H4 (cell line): ENCODE measurements around the gene ETV5. TPM values are rescaled to one million over a fixed set of nuclear protein-coding genes. Genes with fewer than 3 reads are reported as not detected.

ENCODE experiments used
- DNase-seq: peaks from one replicate; pipeline ENCODE4 v3.0.0-alpha.2; 2015; ENCODE audit warnings: low spot score
- total RNA-seq: library from RNA; depleted of rRNA; stranded (reverse); fragments of >200 nt; shearing (Covaris generic); gene quantifications from 2 replicates; pipeline ENCODE4 v1.2.3, GENCODE V29; 2014

ETV5 gene
- total RNA-seq, 1 experiment from 2014 or later: 73.9 TPM

DNA sequence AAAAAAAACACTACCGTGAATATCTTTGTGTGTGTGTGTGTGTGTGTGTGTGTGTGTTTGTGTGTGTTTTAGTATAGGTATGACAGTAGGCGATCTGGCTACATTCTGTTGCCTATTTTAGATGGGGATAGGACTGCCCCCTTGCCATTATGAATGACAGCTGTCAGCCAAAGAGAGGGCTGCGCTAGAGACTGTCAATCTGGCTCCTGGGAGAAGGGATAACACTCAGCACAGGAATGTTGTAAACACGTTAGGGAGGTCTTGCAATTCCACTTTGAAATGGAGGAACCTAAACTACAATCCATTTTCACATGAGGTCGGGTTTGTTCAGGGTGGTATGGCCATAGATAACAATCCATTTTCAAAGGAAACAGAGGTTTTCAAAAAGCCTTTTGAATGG, 14.1 kb upstream of the ETV5 start:
- no peak for DNase-seq

DNA sequence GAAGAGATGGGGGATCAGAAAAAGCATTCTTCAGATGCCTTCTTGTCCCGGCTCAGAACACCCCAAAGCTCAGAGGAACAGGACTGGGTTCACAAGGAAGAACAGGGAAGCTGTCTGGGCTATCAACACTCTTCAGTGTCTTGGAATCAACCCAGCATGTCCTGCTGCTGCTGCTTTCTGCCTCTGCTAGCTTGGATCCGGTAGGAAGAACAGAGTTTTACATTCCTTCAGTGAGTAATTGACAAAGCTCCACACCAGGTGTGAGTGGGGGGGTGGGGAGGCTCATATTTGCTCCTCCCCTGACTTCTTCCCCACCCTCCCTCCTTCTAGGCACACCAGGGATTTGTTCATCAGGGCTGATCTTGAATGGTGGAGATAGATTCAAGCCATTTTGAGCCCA, 13.1 kb upstream of the ETV5 start:
- no peak for DNase-seq

DNA sequence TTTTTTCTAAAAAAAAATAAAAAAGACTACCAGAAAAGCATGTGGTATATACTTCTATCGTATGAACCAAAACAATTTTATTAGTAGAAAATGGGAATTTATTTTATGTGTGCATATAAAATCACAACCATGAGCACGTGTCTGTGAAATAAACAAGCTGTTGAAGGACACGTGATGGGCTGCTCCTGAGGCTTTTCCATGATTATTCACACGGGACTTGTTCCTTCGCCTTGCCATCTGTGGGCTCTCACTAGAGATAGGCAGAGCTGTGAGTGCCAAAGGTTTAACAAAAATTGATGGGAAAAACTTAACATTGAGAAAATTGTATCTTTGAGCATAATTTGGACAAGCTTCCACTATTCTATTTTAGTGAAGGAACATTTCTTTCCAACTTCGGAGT, 12.4 kb upstream of the ETV5 start:
- no peak for DNase-seq

DNA sequence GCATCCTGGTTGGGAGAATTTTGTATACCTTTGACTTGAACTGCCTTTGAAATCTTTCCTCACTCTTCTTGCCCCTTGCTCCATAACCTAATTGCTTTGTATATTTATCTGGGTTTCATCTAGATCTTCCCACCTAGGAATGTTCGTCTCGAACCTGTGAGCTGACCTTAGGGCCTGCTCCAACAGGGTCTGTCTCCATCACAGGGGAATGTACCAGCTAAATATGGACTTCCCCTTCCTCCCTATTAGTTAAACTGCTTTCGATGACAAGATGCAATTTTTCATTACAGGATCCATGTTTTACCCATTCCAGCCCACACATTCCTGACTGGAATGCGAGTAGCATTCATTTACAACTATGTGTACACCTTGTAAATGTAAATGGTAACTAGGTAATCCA, 10.6 kb upstream of the ETV5 start:
- DNase-seq: no peak

DNA sequence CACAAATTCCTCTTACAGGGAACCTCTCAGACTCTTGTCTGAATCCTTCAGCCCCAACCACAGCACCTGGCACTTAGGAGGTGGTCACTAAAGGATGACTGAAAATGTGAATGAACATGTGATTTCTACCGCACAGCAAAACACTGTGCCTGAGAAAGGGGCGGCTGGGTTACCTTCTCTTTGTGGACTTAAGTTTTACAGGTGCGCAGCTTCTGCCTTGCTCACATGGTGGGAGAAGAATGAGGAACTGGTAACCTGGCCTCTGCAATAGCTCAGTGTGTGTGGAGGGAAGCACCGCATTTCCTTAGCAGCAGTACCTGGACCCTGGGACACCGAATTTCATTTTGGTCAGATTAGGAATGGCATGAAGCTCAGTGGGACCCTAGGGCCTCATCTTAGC, 9.8 kb upstream of the ETV5 start:
- DNase-seq: no peak

DNA sequence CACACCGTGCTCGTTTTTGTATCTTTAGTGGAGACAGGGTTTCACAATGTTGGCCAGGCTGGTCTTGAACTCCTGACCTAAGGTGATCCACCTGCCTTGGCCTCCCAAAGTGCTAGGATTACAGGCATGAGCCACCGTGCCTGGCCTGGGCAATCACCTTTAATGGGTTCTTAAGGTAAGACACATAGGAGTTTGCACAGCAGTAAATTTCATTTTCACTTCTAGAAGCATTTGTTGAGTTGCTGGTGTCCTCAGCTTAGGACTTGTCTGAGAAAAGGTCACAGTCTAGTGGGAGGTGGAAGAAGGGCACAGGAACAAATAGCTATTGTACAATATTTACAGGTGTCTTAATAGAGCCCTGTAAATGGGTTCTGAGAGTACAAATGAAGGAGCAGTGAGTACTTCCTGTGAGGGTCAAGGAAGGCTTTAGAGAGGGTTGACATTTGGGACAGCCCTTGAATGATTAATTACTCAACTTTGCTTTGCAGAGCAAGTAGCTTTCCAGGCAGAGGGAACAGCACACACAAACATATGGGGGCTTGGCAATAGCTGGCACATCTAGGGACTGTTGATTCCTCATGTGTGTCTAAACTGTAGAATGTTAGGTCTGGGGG, 8.7 kb upstream of the ETV5 start:
- no peak for DNase-seq

DNA sequence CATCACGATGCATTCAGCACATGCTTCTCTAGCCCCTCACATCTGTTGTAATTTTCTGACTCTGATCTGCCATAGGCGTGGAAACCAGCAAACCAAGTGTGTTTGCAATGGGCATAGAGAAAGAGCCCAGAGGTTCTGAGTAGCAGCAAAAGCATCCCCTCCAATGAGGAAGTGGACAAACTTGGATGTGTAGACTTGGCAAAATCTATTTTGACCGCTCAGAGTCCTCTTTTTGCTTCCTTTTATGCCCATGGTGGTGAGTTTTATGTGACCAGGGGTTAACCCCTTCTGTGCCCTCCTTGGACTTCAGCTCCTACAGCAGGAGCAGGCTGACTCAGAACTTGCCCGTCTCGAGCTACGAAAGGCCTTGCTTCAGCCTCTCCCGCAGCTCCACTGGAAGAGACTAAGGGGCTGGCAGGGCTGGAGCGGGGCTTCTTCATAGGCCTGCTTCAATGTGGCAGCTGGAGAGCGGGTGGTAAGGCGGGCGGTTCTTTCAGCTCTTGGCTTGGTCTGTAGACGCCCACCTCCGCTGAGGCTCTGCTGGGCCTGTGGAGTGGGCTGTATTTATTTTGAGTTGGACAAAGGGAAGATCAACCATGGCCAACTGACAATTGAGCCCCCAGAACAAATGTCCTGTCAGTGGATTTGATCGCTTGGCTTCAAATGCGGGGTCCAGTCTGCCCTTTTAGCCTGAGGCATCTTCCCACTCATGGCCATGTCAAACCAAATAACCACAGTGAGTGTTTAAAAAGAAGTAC, 6.5 kb upstream of the ETV5 start:
- no peak for DNase-seq

DNA sequence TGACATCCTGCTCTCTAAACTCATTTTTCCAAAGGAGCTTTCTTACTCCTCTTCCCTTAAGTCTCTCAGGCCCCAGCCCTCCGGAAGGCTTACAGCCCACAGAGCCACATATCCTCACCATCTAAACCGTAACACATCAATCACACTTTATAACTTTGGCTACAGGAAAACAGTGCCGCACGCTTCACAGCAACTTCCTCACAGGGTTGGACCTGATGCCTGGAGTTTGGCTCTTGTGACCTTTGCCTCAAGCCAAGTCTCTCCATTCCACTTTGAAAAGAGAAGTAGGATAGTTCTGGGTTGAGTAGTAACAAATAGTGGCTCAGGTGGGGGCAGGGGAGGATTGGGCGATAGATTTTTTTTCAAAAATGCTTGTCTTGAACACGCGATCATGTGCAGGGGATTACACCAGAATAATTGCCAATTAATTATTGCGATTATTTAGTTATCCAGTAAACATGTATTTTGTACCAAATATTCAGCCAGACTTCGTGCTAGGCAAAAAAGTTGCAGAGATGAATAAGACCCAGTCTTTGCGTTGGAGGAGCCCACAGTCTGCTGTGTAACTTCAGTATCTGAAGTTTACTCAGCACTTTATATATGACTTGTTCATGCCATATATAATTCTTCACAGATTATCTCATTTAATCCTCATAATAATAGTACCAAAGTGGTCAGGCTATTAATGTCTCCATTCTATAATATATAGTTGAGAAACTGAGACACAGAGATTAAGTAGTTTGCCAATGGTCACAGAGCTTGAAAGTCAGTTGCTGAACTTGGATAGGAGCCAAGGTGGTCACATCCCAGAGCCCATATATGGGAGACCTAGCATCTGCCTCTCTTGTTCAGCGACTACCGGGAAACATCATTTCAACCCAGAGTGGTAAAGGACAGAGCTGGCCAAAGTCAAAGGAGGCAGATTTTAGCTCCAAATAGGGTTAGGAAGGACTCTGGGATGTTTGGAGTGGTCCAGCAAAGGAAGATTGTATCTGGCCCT, 2.4 kb upstream of the ETV5 start:
- DNase-seq: no peak

DNA sequence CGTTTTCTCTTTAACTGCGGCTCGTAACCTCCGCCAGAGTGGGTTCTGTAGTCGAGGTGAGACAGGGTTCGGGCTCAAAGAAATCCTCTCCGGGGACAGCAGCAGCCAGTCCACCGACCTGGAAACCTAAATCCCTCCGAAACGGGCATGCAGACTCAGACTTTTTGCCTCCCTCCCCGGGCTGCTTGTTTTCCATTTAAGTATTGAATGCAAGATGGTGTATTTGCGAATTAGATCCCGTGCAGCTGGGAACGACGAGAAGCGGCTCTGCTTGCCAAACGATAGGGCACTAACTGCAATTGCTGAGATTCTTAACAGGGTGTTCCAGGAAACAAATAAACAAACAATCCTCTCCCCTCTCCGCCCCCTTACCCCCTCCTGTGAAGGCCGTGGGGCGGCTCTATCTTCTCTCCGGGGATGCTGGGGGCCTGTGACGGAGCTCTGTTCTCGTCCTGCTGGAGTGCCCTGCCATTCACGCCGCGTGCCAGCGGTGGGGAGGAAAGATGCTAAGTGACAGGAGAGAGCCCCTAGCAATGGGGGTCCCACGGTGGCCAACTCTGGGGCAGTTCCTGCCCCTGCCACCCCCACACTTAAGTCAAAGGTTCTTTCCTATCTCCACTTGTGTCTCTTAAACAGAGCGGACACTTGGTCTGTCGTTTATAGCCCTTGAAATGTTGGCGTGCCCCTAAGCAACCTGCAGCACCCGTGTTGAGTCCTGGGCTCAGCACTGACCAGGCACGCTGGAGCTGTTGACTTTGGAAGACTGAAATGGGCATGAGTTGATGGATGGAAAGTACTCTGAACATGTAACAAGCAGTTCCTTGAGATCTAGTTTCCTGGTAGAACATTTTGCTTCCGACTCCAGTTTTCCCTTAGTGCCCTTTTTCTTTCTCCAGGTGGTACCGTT, 1.3 kb upstream of the ETV5 start:
- peak; percentile 27 for DNase-seq

DNA sequence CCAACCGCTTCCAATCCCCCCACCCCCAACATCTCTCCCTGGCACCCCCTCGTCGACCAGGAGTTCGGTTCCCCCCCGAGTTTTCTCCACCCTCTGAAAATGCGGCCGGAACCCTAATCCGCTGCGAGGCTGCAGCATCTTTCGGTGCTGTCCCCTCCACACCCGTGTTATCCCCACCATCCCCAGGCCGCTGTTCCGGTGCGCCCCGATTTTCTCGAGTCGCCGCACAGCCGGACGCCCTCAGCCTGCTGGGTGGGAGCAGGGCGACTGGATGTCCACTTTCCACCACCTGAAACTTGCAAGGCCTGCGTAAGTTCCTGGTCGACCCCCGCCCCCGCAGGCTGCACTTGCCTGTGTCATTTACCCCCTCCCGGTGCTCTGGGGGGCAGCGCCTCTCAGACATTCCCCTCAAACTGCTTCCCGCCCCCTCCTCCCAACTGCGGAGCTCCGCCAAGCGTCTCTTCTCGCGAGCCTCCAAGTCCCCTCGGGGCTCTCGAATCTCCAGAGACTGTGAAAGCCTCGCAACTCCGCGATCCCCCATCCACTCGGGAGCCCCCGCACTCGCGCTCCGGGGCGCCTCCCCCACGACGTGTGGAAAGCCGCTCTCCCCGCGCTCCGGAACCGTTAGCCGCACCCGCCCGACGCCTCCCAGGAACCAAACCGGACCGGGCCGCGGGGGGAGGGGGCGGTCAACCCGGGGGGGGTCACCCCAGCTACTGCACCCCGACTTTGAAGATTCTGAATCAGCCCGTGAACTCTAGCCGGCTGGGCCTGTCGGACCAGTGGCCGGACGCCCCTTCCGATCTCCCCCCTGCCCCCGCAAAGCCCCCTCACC, 566 bp downstream of the ETV5 start:
- DNase-seq: peak; percentile 66

DNA sequence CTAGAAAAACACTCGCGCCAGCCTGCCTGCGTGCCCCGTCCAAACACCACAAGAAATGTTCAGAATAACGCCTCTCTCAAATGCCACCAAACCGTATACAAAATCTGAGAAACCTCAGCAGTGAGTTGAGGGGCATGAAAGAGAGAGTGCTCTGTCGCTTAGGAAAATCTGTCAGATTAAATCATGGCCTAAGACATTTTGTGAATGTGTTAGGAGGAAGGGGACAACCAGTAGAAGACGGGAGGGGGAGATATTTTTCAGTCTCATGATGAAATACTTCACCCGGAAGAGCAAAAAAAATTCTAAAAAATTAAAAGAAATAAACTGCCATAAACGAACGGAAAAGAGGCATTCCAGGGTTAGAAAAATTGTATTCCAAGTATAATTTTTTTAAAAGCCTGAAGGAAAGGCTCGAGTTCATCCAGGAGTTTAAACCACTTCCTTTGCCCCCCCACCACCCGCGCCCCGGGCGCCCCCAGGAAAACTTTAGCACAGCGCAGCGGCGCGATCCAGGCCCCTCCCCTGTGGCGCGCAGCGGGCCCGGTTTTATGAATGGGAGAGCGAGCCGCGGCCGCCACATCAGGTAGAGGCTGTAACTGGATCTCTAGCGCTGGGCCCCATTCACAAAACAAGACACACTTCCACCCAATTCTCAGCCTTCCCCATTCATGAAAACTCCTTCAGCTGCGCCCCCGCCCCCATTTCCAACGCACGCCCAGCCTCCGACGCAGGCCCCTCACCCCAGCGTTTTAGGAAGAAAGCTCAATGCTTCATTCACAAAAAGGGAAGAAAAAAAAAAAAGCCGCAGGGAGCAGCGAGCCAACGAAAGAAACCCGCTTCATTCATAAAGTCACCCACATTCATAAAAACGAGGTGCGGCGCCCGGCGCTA, 1.4 kb downstream of the ETV5 start:
- peak; percentile 80 for DNase-seq

DNA sequence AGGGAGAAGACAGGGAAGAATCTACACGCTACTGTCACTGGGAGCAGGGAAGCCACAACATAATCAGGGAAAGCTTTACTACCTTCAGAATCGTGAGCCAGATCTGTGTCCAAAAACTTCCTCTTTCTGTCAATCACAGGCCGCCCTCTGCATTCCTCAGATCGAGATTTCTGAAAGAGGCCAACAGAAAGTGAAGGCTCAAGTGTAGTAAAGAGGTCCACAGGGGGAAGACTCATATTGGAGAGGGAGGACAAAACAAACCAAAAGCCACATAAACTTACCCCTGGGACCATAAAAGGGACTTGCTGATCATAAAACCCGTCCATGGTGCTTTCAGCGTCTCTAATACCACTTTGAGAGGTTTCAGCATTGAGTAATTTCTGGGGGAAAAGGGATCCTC, 3.3 kb downstream of the ETV5 start:
- DNase-seq: no peak

DNA sequence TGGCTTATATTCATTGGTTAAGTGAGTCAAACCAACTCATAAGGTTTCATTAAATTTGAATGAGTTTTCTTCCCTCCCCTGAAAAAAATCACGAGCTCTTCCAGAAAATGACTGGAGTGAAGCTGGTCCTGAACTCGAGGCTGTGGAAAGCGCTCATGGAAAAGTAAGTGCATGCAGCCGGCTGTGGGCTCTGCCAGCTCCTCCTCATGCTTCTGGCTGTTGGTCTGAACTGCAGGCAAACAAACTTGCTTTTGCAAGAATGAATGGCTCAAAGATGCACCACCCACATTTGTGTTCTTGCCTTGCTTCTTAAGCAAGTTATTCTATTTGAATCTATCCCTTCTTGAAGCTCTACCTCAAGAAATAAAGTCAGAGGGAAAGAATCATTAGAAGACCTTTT, 6.2 kb downstream of the ETV5 start:
- DNase-seq: no peak

DNA sequence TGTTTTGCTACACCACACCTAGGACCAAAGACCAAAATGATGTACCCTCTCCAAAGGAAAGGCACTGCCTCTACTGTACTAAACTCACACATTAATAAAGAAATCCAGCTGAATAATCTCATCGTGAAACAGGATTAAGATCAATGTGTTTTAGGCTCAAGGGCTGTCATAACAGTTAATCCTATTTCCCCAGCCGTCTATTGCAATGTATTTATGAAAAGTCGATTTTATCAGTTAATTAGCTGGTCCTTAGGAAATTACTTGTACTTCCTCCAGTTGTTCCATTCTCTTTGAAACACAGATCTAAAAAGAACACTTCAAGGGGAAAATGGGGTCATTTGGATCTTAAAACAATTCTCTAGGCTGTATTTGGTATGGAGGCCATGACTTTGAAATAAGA, 8.5 kb downstream of the ETV5 start:
- DNase-seq: no peak

DNA sequence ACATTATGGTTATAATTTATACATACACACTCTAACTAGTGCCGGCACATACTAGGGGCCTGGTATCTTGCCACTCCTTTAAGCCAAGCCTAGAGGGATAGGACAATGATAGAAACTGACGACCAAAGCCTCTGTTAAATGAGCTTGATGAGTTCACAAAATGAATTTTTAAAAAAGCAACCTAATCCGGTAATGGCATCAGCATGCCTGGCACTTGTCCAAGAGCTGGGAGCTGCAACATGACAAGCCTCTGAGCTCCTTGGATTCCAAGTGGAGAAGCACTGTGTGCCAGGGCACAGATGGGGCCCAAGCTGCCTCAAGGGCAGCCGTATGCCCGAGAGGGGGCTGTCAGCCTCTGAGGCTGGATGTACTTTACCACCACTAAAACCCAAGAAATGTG, 9.7 kb downstream of the ETV5 start:
- peak; percentile 40 for DNase-seq

DNA sequence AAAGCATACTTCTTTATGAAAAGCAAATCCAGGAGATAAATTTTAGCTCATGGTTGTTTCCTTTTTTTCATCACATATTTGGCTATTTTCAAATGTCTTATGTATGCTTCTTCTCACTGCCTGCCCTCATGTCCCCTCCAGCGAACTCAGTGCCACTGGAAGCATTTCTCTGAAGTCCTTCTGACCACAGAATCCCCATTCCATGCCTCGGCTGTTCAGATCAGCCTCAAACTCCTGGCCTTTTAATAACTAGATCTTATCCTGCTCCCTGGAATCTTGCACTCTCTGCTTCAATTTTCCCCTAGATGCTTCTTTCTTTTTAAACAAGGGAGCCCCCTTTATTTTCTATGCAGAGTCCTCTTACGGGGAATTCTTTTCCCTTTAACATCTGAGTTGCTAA, 10.1 kb downstream of the ETV5 start:
- DNase-seq: no peak

DNA sequence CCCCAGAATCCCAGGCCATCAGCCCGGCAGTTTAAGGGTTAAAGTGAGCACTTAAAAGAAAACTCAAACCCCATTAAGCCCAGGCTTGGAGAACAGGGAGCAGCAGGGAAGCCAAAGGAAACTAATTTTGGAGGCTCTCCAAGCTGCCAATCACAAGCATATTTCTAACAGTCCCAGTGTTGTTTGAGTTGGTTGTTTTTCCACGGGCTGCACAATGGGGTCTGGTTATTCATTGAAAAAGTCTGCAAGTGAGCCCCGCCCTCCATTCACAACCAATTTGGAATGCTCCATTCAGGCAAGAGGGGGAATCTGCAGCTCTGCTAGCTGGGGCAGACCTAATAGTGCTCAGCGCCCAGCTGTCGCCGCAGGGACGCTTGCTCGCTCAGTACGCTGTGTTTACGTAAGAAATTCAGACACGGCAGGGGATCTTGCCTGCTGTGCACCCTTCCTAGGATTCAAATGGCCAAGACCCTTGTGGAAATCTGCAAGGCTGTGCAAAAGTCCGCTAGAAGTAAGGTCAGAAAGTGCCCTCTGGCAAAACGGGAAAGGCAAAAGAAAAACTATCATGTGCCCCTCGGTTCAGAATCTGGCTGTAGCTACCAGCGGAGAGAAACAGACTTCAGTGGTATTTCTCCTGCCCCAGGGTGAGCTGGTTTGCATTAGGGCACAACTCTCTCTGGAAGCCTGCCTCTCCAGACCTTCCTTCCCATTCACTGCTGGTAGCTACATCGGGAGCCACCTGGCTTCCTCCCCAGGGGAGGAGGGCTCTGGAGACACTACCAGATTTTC, 11.0 kb downstream of the ETV5 start:
- no peak for DNase-seq

DNA sequence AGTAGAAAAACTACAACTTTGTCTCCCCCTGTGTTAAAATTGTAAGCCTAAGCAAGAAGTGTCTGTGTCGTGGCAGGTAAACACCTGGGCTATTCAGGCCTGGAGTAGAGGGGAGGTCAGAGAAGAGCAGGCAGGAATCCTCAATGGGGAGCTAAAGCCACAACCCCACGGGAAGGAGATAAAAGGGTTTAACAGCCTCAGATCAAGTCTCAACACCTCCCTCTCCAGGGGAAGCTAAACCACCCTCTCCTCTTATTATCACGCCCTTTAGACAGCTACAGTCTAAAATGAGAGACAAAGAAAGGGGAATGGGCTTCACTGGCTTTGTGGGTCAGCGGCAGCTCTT, 11.6 kb downstream of the ETV5 start:
- DNase-seq: no peak

DNA sequence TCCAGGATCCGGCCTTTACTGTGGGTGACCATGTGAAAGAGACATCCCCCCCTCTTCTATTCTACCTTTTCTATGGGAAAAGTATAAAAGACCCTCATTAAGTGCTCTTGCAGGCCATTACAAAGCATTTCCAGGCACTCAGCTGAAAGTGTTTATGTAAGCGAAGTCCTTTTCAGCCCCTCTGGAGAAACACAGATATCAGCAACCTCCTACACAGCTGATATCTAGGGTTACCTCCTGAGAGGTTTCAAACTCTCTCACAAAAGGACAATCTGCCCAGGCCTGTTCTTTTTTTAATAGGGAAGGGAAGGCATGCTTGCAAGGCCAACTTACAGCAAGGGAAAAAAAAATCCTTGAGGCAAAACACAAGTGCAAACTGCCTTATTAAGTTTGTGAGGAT, 12.6 kb downstream of the ETV5 start:
- no peak for DNase-seq
